Adrenal gland (tissue), 5 donors: ENCODE data around the gene ATP6V0A4.

Source experiments
- POLR2A ChIP-seq, 2 donors: fragments of 450-650 bp; IDR thresholded peaks; one replicate each; pipeline ENCODE4 v1.6.1; 2017; ENCODE audit warnings: antibody characterized with exemption in 2 of 2, mild to moderate bottlenecking in 2 of 2, moderate library complexity in 1 of 2
- TF ChIP-seq, protein P1 (sequence below), 6 experiments: fragments of 450-650 bp in 4 of 6; fragments of 200-600 bp in 2 of 6; sonication (generic) in 1 of 6; IDR thresholded peaks; 1 replicate in 5 of 6; 2 replicates in 1 of 6; pipeline versions ENCODE4 v1.5.1 to v1.8.0; 2016 to 2021; ENCODE audit warnings: antibody characterized with exemption in 6 of 6, mild to moderate bottlenecking in 2 of 6, moderate library complexity in 1 of 6
- donor health status: DM: no; HTN: no; CAD: no.

DNA sequence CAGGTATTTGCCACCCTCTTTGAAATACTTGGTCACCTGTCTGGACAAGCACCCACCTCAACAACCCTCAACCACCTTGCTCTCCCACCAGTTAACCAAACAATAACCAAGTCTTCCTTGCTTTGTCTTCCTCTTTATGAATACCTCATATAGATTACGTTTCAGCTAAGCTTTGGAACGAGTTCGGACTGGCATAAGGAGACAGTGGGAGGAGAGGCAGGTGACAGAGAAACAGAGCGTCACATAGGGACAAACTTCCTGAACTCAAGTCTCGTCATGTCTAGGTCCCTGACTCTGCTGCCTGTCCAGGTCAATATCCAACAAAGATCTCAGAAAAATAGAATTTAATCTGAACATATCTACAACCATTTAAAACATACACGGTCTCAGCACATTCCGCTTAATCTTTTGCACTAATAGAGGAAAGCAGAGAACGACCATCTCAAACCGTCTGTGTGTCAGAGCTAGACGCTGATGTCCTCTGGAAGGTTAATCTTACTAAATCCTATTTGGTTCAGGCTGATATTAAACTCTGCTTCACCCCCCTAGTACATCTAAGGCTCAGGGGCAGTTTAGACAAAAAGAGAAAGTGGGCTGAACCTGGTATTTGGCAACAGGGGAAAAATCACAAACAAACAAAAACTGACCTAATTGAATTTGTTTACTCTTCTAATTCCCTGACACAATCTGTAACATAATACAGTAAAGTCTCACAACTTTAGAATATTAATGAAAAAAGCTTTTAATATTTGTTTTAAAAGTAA is 70.5 kb downstream of the ATP6V0A4 start:
- TF ChIP-seq, protein P1, sequence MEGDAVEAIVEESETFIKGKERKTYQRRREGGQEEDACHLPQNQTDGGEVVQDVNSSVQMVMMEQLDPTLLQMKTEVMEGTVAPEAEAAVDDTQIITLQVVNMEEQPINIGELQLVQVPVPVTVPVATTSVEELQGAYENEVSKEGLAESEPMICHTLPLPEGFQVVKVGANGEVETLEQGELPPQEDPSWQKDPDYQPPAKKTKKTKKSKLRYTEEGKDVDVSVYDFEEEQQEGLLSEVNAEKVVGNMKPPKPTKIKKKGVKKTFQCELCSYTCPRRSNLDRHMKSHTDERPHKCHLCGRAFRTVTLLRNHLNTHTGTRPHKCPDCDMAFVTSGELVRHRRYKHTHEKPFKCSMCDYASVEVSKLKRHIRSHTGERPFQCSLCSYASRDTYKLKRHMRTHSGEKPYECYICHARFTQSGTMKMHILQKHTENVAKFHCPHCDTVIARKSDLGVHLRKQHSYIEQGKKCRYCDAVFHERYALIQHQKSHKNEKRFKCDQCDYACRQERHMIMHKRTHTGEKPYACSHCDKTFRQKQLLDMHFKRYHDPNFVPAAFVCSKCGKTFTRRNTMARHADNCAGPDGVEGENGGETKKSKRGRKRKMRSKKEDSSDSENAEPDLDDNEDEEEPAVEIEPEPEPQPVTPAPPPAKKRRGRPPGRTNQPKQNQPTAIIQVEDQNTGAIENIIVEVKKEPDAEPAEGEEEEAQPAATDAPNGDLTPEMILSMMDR (IDR thresholded peaks at IDR 0.05) = no peak
- no peak for TF ChIP-seq POLR2A (IDR thresholded peaks at IDR 0.05)
